IPS-20b (cell line): ENCODE measurements around the gene PRKCB.

Experiments used
- H3K27ac ChIP-seq: one replicate; pipeline ENCODE4 v1.5.1; 2013; ENCODE audit warnings: low read length
- H3K27me3 ChIP-seq: 2 replicates; pipeline ENCODE4 v1.6.1; 2013; ENCODE audit warnings: mild to moderate bottlenecking, low read length, inconsistent platforms; ENCODE audit not compliant: insufficient read depth
- H3K36me3 ChIP-seq: 2 replicates; pipeline ENCODE4 v1.6.1; 2013; ENCODE audit warnings: low read depth, mild to moderate bottlenecking, inconsistent platforms, low read length, moderate library complexity; ENCODE audit not compliant: insufficient read depth
- H3K4me1 ChIP-seq: 2 replicates; pipeline ENCODE4 v1.6.1; 2013; ENCODE audit warnings: mild to moderate bottlenecking, control low read depth, inconsistent platforms, low read length, moderate library complexity; ENCODE audit not compliant: insufficient read depth
- H3K4me3 ChIP-seq: 2 replicates; pipeline ENCODE4 v1.5.1; 2013; ENCODE audit warnings: mild to moderate bottlenecking, low read length, inconsistent platforms
- H3K9ac ChIP-seq: 2 replicates; pipeline ENCODE4 v1.6.1; 2013; ENCODE audit warnings: low read depth, mild to moderate bottlenecking, inconsistent platforms, low read length, moderate library complexity
- H3K9me3 ChIP-seq: 2 replicates; pipeline ENCODE4 v1.6.1; 2013; ENCODE audit warnings: mild to moderate bottlenecking, low read depth, low read length, inconsistent platforms; ENCODE audit not compliant: insufficient read depth

The PRKCB gene

GRCh38 chr16:24071666-24072360 is 236.0 kb downstream of the PRKCB start:
- H3K4me1 ChIP-seq: peaks cover 7% of the 10 kb centered on the region
- H3K36me3 ChIP-seq: no peaks in the 10 kb centered on the region
- no peaks in the 10 kb centered on the region for H3K9me3 ChIP-seq
- no peak overlapping the region for H3K9ac ChIP-seq
- H3K27me3 ChIP-seq: no peaks in the 10 kb centered on the region
- no peak overlapping the region for H3K4me3 ChIP-seq
- H3K27ac ChIP-seq: no peak overlapping the region

GRCh38 chr16:24073321-24073720 is 237.5 kb downstream of the PRKCB start:
- Histone ChIP-seq H3K9me3 (no peaks in the 10 kb centered on the region), H3K4me3 (no peak overlapping the region), H3K9ac (no peak overlapping the region), H3K4me1 (peaks cover 7% of the 10 kb centered on the region), H3K36me3 (no peaks in the 10 kb centered on the region), H3K27me3 (no peaks in the 10 kb centered on the region), H3K27ac (no peak overlapping the region)

GRCh38 chr16:24074574-24074973 is 238.8 kb downstream of the PRKCB start:
- no peaks in the 10 kb centered on the region for H3K27me3 ChIP-seq
- H3K9me3 ChIP-seq: no peaks in the 10 kb centered on the region
- H3K36me3 ChIP-seq: no peaks in the 10 kb centered on the region
- no peak overlapping the region for H3K9ac ChIP-seq
- H3K27ac ChIP-seq: no peak overlapping the region
- peaks cover 7% of the 10 kb centered on the region for H3K4me1 ChIP-seq
- no peak overlapping the region for H3K4me3 ChIP-seq

GRCh38 chr16:24075302-24075701 is 239.5 kb downstream of the PRKCB start:
- Histone ChIP-seq H3K4me3 (no peak overlapping the region), H3K27me3 (no peaks in the 10 kb centered on the region), H3K4me1 (peaks cover 7% of the 10 kb centered on the region), H3K9me3 (no peaks in the 10 kb centered on the region), H3K27ac (no peak overlapping the region), H3K36me3 (no peaks in the 10 kb centered on the region), H3K9ac (no peak overlapping the region)

GRCh38 chr16:24075931-24076716 is 240.3 kb downstream of the PRKCB start:
- no peaks in the 10 kb centered on the region for H3K9me3 ChIP-seq
- no peaks in the 10 kb centered on the region for H3K27me3 ChIP-seq
- H3K9ac ChIP-seq: no peak overlapping the region
- H3K4me1 ChIP-seq: peaks cover 7% of the 10 kb centered on the region
- H3K36me3 ChIP-seq: no peaks in the 10 kb centered on the region
- H3K4me3 ChIP-seq: no peak overlapping the region
- no peak overlapping the region for H3K27ac ChIP-seq

- H3K4me1 ChIP-seq: peaks cover 7% of the 10 kb centered on the region
- no peak overlapping the region for H3K9ac ChIP-seq
- no peak overlapping the region for H3K4me3 ChIP-seq
- H3K9me3 ChIP-seq: no peaks in the 10 kb centered on the region
- no peaks in the 10 kb centered on the region for H3K27me3 ChIP-seq
- H3K36me3 ChIP-seq: no peaks in the 10 kb centered on the region
- no peak overlapping the region for H3K27ac ChIP-seq
These were observed 241.5 kb downstream of the PRKCB start for GRCh38 chr16:24077292-24077691.

GRCh38 chr16:24077966-24078365 is 242.2 kb downstream of the PRKCB start:
- no peak overlapping the region for H3K27ac ChIP-seq
- no peaks in the 10 kb centered on the region for H3K36me3 ChIP-seq
- no peak overlapping the region for H3K4me3 ChIP-seq
- no peak overlapping the region for H3K9ac ChIP-seq
- H3K4me1 ChIP-seq: peaks cover 7% of the 10 kb centered on the region
- H3K27me3 ChIP-seq: no peaks in the 10 kb centered on the region
- no peaks in the 10 kb centered on the region for H3K9me3 ChIP-seq

GRCh38 chr16:24085666-24086065 is 249.9 kb downstream of the PRKCB start:
- no peak overlapping the region for H3K27ac ChIP-seq
- no peaks in the 10 kb centered on the region for H3K9me3 ChIP-seq
- no peaks in the 10 kb centered on the region for H3K27me3 ChIP-seq
- H3K36me3 ChIP-seq: no peaks in the 10 kb centered on the region
- no peaks in the 10 kb centered on the region for H3K4me1 ChIP-seq
- no peak overlapping the region for H3K4me3 ChIP-seq
- no peak overlapping the region for H3K9ac ChIP-seq

GRCh38 chr16:24087891-24088410 is 252.2 kb downstream of the PRKCB start:
- Histone ChIP-seq H3K27ac (no peak overlapping the region), H3K27me3 (no peaks in the 10 kb centered on the region), H3K4me1 (no peaks in the 10 kb centered on the region), H3K9ac (no peak overlapping the region), H3K4me3 (no peak overlapping the region), H3K36me3 (no peaks in the 10 kb centered on the region), H3K9me3 (peaks cover 4% of the 10 kb centered on the region; the same call in 1 of the 2 replicates)

GRCh38 chr16:24088767-24089166 is 253.0 kb downstream of the PRKCB start:
- no peak overlapping the region for H3K9ac ChIP-seq
- no peaks in the 10 kb centered on the region for H3K27me3 ChIP-seq
- no peak overlapping the region for H3K4me3 ChIP-seq
- no peaks in the 10 kb centered on the region for H3K36me3 ChIP-seq
- no peak overlapping the region for H3K27ac ChIP-seq
- H3K9me3 ChIP-seq: peaks cover 4% of the 10 kb centered on the region; the same call in 1 of the 2 replicates
- H3K4me1 ChIP-seq: no peaks in the 10 kb centered on the region

GRCh38 chr16:24091125-24091524 is 255.3 kb downstream of the PRKCB start:
- H3K9me3 ChIP-seq: peaks cover 4% of the 10 kb centered on the region; the same call in 1 of the 2 replicates
- H3K9ac ChIP-seq: no peak overlapping the region
- no peaks in the 10 kb centered on the region for H3K36me3 ChIP-seq
- no peaks in the 10 kb centered on the region for H3K27me3 ChIP-seq
- no peak overlapping the region for H3K4me3 ChIP-seq
- no peak overlapping the region for H3K27ac ChIP-seq
- no peaks in the 10 kb centered on the region for H3K4me1 ChIP-seq

GRCh38 chr16:24093049-24093448 is 257.3 kb downstream of the PRKCB start:
- Histone ChIP-seq H3K4me1 (peaks cover 5% of the 10 kb centered on the region; the same call in 1 of the 2 replicates), H3K27me3 (no peaks in the 10 kb centered on the region), H3K9ac (no peak overlapping the region), H3K36me3 (no peaks in the 10 kb centered on the region), H3K9me3 (peaks cover 4% of the 10 kb centered on the region; the same call in 1 of the 2 replicates), H3K4me3 (no peak overlapping the region), H3K27ac (no peak overlapping the region)
